ENCODE data around the gene SOCS7. TPM values are rescaled to one million over a fixed set of nuclear protein-coding genes. Genes with fewer than 3 reads are reported as not detected.

SOCS7 gene
- total and polyA plus RNA-seq, 2 donors (not counting 1 experiment from before 2014, with no cell fraction given), result 9.4 to 20.8 TPM

- Mint-ChIP-seq H3K4me1 (peaks cover 18% of the 10 kb centered on the region), H3K27ac (no peak overlapping the region), H3K27me3 (peaks cover 47% of the 10 kb centered on the region), H3K4me3 (no peak overlapping the region), H3K9me3 (ENCODE audit: insufficient read depth) (no peaks in the 10 kb centered on the region)
- no peak for ATAC-seq (ENCODE audit: low read depth)
- CTCF ChIA-PET, result interaction anchor here (0.9 to 2.1 kb wide), 8 partner anchors 10 to 243 kb away, joined by 3 to 8 read pairs (median 6); no protein-coding TSS in a partner anchor
- Histone ChIP-seq H3K27ac (ENCODE audit: low read length in 2 of 2) (no peak overlapping the region), H3K36me3 (replicated peaks in 1 of 2; ENCODE audit: control extremely low read depth in 1 of 2, control insufficient read depth in 1 of 2, extremely low read depth in 1 of 2, insufficient read depth in 2 of 2, low read length in 1 of 2) (no peaks in the 10 kb centered on the region), H3K9ac (ENCODE audit: low read length) (no peak overlapping the region), H3K4me3 (ENCODE audit: control extremely low read depth in 1 of 5, extremely low read depth in 1 of 5, insufficient read depth in 1 of 5, low read depth in 2 of 5, low read length in 4 of 5) (no peak overlapping the region), H3K79me2 (ENCODE audit: control insufficient read depth, insufficient read depth, low read length) (no peaks in the 10 kb centered on the region), H3K4me1 (ENCODE audit: control insufficient read depth in 2 of 2, insufficient read depth in 2 of 2, low read length in 2 of 2) (peaks cover 9 to 19% of the 10 kb centered on the region in 2 donors), H3K4me2 (replicated peaks; ENCODE audit: low read depth, low read length, poor library complexity, severe bottlenecking) (no peak overlapping the region), H2AFZ (ENCODE audit: insufficient read depth, low read depth, low read length, poor library complexity, severe bottlenecking) (no peak overlapping the region), H3K9me3 (ENCODE audit: control extremely low read depth in 1 of 3, control insufficient read depth in 2 of 3, insufficient read depth in 1 of 3, low read length in 2 of 3) (no peaks in the 10 kb centered on the region), H4K20me1 (ENCODE audit: control insufficient read depth, insufficient read depth, low read length, poor library complexity, severe bottlenecking) (no peaks in the 10 kb centered on the region), H3K27me3 (replicated peaks in 1 of 4; ENCODE audit: control extremely low read depth in 1 of 4, control insufficient read depth in 3 of 4, insufficient read depth in 4 of 4, low read length in 3 of 4) (peaks cover 0 to 90% (median 32%) of the 10 kb centered on the region in 4 experiments)
- no peak for TF ChIP-seq EZH2 (IDR thresholded peaks at IDR 0.05; ENCODE audit: borderline replicate concordance, insufficient read depth, low read depth, low read length, poor library complexity, severe bottlenecking)
- no peak for TF ChIP-seq CTCF (IDR thresholded peaks at IDR 0.05)
- POLR2A ChIA-PET, result no interaction called here
- WGBS (ENCODE audit: insufficient coverage), result 61% methylated on average over 4 of the region's 6 CpGs
- DNase-seq, result no peak
- intact Hi-C loops (cut with micrococcal nuclease), result loop anchor here (10.0 kb wide), 1 partner anchor 130 kb away; no protein-coding TSS in a partner anchor
Observed at GRCh38 chr17:38424297-38424972, 72.8 kb downstream of the SOCS7 start.

- Histone ChIP-seq H3K79me2 (ENCODE audit: control insufficient read depth, insufficient read depth, low read length) (no peaks in the 10 kb centered on the region), H3K9me3 (ENCODE audit: control extremely low read depth in 1 of 3, control insufficient read depth in 2 of 3, insufficient read depth in 1 of 3, low read length in 2 of 3) (no peaks in the 10 kb centered on the region), H3K4me2 (replicated peaks; ENCODE audit: low read depth, low read length, poor library complexity, severe bottlenecking) (no peak overlapping the region), H2AFZ (ENCODE audit: insufficient read depth, low read depth, low read length, poor library complexity, severe bottlenecking) (no peak overlapping the region), H3K36me3 (replicated peaks in 1 of 2; ENCODE audit: control extremely low read depth in 1 of 2, control insufficient read depth in 1 of 2, extremely low read depth in 1 of 2, insufficient read depth in 2 of 2, low read length in 1 of 2) (no peaks in the 10 kb centered on the region), H4K20me1 (ENCODE audit: control insufficient read depth, insufficient read depth, low read length, poor library complexity, severe bottlenecking) (no peaks in the 10 kb centered on the region), H3K27me3 (replicated peaks in 1 of 4; ENCODE audit: control extremely low read depth in 1 of 4, control insufficient read depth in 3 of 4, insufficient read depth in 4 of 4, low read length in 3 of 4) (peaks cover 0 to 85% (median 29%) of the 10 kb centered on the region in 4 experiments), H3K4me3 (ENCODE audit: control extremely low read depth in 1 of 5, extremely low read depth in 1 of 5, insufficient read depth in 1 of 5, low read depth in 2 of 5, low read length in 4 of 5) (no peak overlapping the region), H3K4me1 (ENCODE audit: control insufficient read depth in 2 of 2, insufficient read depth in 2 of 2, low read length in 2 of 2) (peaks cover 9 to 19% of the 10 kb centered on the region in 2 donors), H3K27ac (ENCODE audit: low read length in 2 of 2) (no peak overlapping the region), H3K9ac (ENCODE audit: low read length) (no peak overlapping the region)
- no peak overlapping the region for H3K27ac Mint-ChIP-seq
- no peaks in the 10 kb centered on the region for H3K9me3 Mint-ChIP-seq (ENCODE audit: insufficient read depth)
- WGBS (ENCODE audit: insufficient coverage), result 22% methylated on average over 12 of the region's 13 CpGs
- ChIA-PET POLR2A (no interaction called here), CTCF (interaction anchor here (1.0 kb wide), 1 partner anchor 242 kb away, joined by 3 read pairs; no protein-coding TSS in a partner anchor)
- intact Hi-C loops (cut with micrococcal nuclease), result loop anchor here (5.0 to 10.0 kb wide), 2 partner anchors 130 to 242 kb away; no protein-coding TSS in a partner anchor
- no peak for DNase-seq
- no peak for ATAC-seq (ENCODE audit: low read depth)
- H3K27me3 Mint-ChIP-seq, result peaks cover 53% of the 10 kb centered on the region
- TF ChIP-seq CTCF (IDR thresholded peaks at IDR 0.05), result no peak
- no peak for TF ChIP-seq EZH2 (IDR thresholded peaks at IDR 0.05; ENCODE audit: borderline replicate concordance, insufficient read depth, low read depth, low read length, poor library complexity, severe bottlenecking)
- peaks cover 21% of the 10 kb centered on the region for H3K4me1 Mint-ChIP-seq
- H3K4me3 Mint-ChIP-seq, result no peak overlapping the region
Observed at GRCh38 chr17:38425031-38425430, 73.4 kb downstream of the SOCS7 start.
